Stimulated activated CD4-positive, alpha-beta T cell treated with anti-CD3 and anti-CD28 coated beads, Interleukin-15, amount 100 ng/mL, for 24 hours (primary cell): ENCODE measurements around the gene ZDHHC14.
"Not testable (repeated sequence)": the region's sequence is repeated elsewhere in the genome, so short reads cannot be mapped to it uniquely, and the experiment has no call there.

Source experiments
- DNase-seq: peaks from one replicate; pipeline ENCODE4 v3.0.0-alpha.2; 2020

Gene ZDHHC14

GRCh38 chr6:157579467-157580031 is 198.6 kb downstream of the ZDHHC14 start:
- DNase-seq: no peak

GRCh38 chr6:157584036-157584435 is 203.0 kb downstream of the ZDHHC14 start:
- DNase-seq: no peak

GRCh38 chr6:157585274-157586087 is 204.5 kb downstream of the ZDHHC14 start:
- no peak for DNase-seq

- no peak for DNase-seq
These were observed 205.1 kb downstream of the ZDHHC14 start for GRCh38 chr6:157586088-157586414.

GRCh38 chr6:157586476-157587126 is 205.6 kb downstream of the ZDHHC14 start:
- DNase-seq: no peak

- DNase-seq: no peak
These were observed 206.3 kb downstream of the ZDHHC14 start for GRCh38 chr6:157587127-157587926.

GRCh38 chr6:157590654-157591053 is 209.7 kb downstream of the ZDHHC14 start:
- DNase-seq: not testable (repeated sequence)

- no peak for DNase-seq
These were observed 211.6 kb downstream of the ZDHHC14 start for GRCh38 chr6:157592541-157592940.

- DNase-seq: no peak
These were observed 212.0 kb downstream of the ZDHHC14 start for GRCh38 chr6:157592980-157593379.

- DNase-seq: no peak
These were observed 212.6 kb downstream of the ZDHHC14 start for GRCh38 chr6:157593596-157593995.

GRCh38 chr6:157594292-157594691 is 213.3 kb downstream of the ZDHHC14 start:
- DNase-seq: no peak

GRCh38 chr6:157595768-157596167 is 214.8 kb downstream of the ZDHHC14 start:
- no peak for DNase-seq

GRCh38 chr6:157596461-157596860 is 215.5 kb downstream of the ZDHHC14 start:
- DNase-seq: no peak

GRCh38 chr6:157596886-157597285 is 215.9 kb downstream of the ZDHHC14 start:
- no peak for DNase-seq

- DNase-seq: peak; percentile 54
These were observed 216.7 kb downstream of the ZDHHC14 start for GRCh38 chr6:157597461-157598312.

GRCh38 chr6:157599191-157599590 is 218.2 kb downstream of the ZDHHC14 start:
- no peak for DNase-seq

GRCh38 chr6:157600807-157601206 is 219.8 kb downstream of the ZDHHC14 start:
- no peak for DNase-seq

GRCh38 chr6:157602521-157603295 is 221.7 kb downstream of the ZDHHC14 start:
- no peak for DNase-seq

- no peak for DNase-seq
These were observed 222.4 kb downstream of the ZDHHC14 start for GRCh38 chr6:157603314-157603940.

GRCh38 chr6:157603971-157604370 is 223.0 kb downstream of the ZDHHC14 start:
- no peak for DNase-seq

- DNase-seq: no peak
These were observed 223.8 kb downstream of the ZDHHC14 start for GRCh38 chr6:157604816-157605215.
